HG03565 (cell line): ENCODE results near the gene SEPTIN11.

Source experiments
- ATAC-seq: cut with Tn5 transposase; IDR thresholded peaks from one replicate; pipeline ENCODE4 v1.9.1; 2021; ENCODE audit warnings: mild to moderate bottlenecking, moderate library complexity; ENCODE audit not compliant: unreplicated experiment

SEPTIN11 gene

GRCh38 chr4:76977736-76978350, 28.3 kb downstream of the SEPTIN11 start:
- no peak for ATAC-seq

DNA sequence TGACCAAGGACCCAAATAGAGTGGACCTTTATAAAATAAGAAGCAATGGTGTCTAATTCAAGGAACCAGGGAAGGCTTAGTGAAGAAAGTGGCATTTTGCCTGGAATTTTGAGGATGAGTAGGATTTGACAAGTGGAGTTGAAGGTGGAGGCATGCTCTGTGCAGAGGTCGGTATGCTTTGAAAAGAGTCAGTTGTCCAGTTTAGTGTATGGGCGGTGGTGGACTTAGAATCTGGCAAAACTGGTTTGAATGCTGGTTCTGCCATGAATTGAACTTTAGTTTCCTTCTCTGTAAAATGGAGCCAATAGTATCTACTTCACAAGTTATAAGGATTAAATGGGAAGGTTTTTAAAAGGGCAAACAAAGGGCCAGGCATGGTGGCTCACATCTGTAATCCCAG, 29.7 kb downstream of the SEPTIN11 start:
- no peak for ATAC-seq

DNA sequence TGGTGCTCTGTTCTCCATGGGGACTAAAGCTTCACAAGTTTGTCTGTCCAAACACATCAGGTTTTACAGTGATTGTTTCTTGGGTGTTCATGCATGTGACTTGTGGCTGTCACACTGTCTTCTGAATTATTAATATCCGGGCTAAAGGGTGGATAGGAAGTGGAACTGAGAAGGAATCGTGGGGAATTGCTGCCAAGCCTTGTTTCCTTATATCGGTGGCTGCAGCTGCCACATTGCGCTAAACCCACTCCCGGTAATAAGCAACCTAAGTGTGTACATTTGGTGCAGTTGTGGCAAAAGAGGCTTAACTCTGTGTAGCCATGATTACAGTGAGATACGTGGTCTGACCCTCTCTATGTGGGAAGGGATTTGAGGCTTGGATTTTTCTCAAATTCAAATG, 30.7 kb downstream of the SEPTIN11 start:
- ATAC-seq: no peak

GRCh38 chr4:76981644-76982043, 32.1 kb downstream of the SEPTIN11 start:
- no peak for ATAC-seq

- no peak for ATAC-seq
Measured at GRCh38 chr4:76982638-76983584, 33.4 kb downstream of the SEPTIN11 start.

DNA sequence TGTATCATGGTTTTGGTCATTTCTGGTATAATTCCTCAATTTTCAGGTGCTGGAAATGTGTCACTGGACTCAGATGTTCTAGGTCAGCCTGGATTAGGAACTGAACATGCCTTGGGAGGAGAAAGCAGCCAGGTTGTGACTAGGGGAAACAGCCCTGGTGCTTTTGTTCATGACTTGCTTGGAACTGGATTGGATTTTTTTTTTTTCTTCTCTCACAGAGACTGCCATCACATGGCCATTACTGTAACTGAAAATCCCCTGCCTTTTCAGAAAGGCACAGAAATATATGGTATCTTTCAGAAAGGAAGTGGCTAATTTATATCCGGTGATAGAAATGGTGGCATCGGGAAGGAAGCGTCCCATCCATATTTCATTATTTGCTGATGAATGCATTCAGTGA, 34.6 kb downstream of the SEPTIN11 start:
- ATAC-seq: peak; percentile 46

DNA sequence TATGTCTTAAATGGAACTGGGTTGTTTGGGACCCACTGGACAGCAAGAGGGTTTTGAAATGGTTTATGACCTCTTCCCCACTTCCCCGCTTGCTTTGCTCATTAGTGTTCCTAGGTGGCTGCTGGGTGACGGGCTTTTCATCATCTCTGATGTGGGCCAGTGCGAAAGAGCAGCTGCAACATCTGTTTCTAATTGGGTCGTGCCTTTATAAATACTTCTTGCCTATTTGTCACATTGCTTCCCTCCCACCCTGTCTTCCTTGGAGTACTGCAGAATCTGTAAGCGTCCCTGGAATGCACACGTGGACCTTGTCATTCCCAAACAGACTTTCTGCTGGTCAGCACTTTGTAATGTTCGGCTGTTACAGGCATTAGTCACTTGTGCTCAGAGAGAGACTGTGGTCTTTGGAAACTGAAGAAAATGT, 35.2 kb downstream of the SEPTIN11 start:
- no peak for ATAC-seq

DNA sequence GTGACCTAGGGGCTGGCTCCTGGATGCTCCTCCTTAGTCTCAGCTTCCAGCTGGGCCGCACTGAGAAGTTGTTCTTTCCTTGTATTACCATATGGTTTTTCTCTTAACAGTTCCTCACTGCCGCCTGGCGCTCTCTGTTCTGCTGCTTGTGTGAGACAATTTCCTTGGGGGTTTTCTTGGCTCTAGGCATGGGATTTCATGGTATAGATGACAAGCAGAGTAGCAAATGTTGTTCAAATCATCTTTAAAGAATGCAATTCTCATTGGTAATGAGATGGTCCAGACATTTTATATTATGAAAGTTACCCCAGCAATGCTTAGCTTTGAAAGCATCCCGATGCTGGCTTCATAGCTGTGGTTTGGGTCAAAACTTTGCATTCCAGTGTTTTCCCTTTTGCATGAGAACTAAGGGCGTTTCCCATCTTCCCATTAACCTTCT, 37.6 kb downstream of the SEPTIN11 start:
- ATAC-seq: no peak

- no peak for ATAC-seq
Measured at GRCh38 chr4:76987685-76988084, 38.1 kb downstream of the SEPTIN11 start.

DNA sequence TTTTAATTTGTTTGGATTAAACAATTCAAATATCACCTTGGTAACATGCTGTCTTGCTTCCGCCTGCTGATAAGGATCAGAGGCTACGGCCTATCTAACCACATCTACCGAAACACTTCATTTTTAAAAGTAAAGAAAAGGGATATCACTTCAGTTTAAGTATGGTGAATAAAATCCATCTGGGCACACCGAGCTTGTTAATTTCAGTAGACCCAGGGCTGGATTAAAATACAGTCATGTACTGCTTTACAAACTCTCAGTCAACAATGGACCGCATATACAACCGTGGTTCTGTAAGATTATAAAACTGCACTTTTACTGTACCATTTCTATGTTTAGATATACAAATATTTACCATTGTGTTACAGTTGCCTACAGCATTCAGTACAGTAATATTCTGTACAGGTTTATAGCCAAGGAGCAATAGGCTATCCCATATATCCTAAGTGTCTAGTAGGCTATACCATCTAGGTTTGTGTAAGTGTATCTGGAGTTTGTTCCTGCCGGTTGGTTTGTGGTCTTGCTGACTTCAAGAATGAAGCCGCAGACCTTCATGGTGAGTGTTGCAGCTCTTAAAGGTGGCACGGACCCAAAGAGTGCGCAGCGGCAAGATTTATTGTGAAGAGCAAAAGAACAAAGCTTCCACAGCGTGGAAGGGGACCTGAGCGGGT, 40.0 kb downstream of the SEPTIN11 start:
- no peak for ATAC-seq

DNA sequence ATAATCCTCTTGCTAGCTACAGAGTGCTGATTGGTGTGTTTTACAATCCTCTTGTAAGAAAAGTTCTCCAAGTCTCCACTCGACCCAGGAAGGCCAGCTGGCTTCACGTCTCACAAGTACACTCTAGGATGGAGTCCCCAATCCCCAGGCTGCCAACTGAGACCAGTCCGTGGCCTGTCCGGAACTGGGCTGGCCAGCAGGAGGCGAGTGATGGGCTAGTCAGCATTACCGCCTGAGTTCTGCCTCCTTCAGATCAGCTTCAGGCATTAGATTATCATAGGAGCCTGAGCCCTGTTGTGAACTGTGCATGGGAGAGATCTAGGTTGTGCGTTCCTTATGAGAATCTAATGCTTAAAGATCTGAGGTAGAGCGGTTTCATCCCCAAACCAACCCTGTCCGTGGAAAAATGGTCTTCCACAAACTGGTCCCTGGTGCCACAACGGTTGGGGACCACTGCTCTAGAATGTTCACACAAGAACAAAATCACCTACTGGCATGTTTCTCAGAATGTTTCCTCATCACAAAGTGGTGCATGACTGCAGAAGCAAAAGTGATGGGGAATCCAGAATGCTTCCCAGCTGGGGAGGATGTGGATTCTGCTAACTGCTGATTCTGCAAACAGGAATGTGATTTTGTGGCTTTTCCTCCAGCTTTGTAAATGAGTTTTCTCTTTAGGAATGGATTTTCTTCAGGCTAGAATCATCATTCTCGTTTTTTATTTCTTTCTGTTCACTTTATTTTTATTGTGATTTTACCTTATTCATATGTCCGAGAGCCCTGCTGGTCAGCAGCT, 40.9 kb downstream of the SEPTIN11 start:
- no peak for ATAC-seq

DNA sequence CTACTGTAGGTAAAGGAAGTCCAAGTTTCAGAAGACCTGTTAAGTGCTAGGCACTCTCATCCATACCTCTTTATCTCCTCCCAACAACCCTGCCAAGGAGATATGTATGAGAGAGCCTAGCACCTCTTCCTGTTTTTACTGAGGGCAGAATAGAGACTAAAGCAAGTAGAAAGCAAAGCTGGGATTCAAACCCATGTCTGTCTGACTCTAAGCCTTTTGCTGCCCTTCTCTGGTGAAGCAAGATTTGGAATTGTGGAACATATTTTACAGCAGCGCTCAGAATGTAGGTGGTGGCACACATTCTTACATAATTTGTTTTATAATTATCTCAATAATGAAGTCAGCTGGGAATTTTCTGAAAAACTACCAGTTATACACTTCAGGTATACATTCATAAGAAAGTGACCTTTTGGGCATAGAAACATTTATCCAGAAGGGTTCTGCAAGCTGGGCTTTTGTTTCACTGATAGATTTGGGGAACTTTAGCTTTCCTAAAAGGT, 41.7 kb downstream of the SEPTIN11 start:
- ATAC-seq: no peak

DNA sequence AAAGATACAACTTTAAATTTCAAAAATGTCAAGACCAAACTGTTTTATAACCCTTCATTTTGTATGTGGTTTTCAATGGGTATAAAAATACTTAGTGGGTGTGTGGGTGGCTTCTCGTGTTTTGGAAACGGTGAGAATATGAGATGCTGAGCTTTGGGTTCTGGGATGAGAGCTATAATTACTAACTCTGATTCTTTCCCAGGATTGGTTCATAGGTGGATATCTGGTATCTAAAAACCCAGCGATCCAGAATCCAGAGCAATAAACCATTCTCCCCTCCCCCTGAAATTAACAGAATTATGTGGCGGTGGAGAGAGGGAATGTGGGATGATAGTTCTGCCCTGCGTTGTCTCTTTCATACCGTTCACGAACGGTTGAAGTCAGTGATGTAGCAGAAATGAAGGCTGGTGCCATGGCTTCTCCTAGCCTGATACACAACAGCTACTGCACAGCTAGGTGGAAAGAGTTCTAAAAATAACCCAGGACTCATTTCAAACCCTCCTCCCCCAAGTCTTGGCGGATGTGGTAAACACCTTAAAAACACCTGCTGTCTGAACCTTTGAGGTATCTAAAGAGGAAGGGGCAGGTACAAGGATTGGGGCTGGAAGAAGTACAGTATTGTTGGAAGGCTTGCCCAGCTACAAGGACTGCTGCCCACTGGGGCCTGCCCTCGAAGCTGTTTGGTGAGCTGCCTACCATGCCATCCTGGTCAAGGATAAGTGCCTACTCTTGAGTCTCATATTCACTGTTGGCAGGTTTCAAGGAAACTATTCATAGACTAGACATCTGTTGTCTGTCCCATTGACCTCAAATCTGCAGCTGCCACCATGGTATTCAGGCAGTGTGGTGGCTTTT, 44.5 kb downstream of the SEPTIN11 start:
- peak; percentile 78 for ATAC-seq

GRCh38 chr4:76995776-76996175, 46.2 kb downstream of the SEPTIN11 start:
- ATAC-seq: no peak

GRCh38 chr4:76996445-76996844, 46.9 kb downstream of the SEPTIN11 start:
- ATAC-seq: no peak

DNA sequence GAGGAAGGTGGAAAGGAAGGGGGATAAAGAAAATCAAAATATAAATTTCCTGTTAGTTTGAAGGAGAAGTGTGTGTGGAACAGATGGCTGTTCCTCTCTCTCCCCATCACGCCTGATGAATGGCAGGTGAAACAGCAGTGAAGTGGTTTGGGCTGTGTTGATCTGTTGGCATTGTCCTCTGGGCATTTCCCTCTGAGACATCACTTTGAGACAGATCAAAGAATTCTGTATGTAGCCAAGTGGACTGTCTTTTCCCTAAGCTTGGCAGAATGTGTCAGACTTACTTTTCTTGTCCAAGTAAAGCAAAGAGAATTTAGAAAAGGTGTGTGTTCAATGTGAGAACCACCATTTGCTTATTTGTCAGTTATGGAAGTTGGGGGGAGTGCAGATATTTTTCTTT, 47.5 kb downstream of the SEPTIN11 start:
- ATAC-seq: no peak

GRCh38 chr4:76997532-76997931, 48.0 kb downstream of the SEPTIN11 start:
- ATAC-seq: no peak

GRCh38 chr4:76998251-76998901, 48.8 kb downstream of the SEPTIN11 start:
- ATAC-seq: no peak
